Stimulated activated naive CD8-positive, alpha-beta T cell treated with anti-CD3 and anti-CD28 coated beads, Interleukin-15, Interleukin-2, amounts not matched to agents 100 ng/mL and 50 ng/mL, for 24 hours (primary cell): Measurements from ENCODE around the gene KDM8.
"Not testable (repeated sequence)": the region's sequence is repeated elsewhere in the genome, so short reads cannot be mapped to it uniquely, and the experiment has no call there.

ENCODE experiments used
- H3K27ac Mint-ChIP-seq: one replicate; pipeline ENCODE4 v1.8.0; 2021; ENCODE audit warnings: mild to moderate bottlenecking, mixed read lengths
- H3K27me3 Mint-ChIP-seq: one replicate; pipeline ENCODE4 v1.8.0; 2021; ENCODE audit warnings: mixed read lengths
- H3K36me3 Mint-ChIP-seq: one replicate; pipeline ENCODE4 v1.8.0; 2021; ENCODE audit warnings: low read depth, mixed read lengths
- H3K4me1 Mint-ChIP-seq: one replicate; pipeline ENCODE4 v1.8.0; 2021; ENCODE audit warnings: low read depth, mixed read lengths
- H3K4me3 Mint-ChIP-seq: one replicate; pipeline ENCODE4 v1.8.0; 2021; ENCODE audit warnings: mild to moderate bottlenecking, mixed read lengths
- H3K9me3 Mint-ChIP-seq: one replicate; pipeline ENCODE4 v1.8.0; 2021; ENCODE audit warnings: mixed read lengths

The KDM8 gene

DNA sequence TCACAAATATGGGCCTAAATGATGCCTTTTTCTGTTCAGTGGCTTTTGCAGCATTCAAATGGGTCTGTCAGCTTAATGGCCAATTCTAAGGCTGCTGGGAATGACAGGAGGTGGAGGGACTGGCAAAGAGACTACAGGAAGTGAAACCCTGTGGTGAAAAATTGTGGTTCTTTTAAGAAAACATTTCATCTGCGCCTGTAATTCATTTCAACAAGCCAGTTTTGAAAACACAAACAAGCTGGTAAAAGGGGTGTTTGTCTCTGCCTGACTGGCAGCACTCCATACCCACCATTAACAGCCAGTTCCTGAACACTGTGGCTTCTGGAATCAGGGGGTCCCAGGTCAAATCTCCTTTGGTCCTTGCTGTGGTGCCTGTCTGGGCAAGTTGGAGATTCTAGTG is 3.6 kb upstream of the KDM8 start:
- Mint-ChIP-seq H3K4me3 (peak overlapping the region; percentile 22), H3K27ac (peak overlapping the region; percentile 66), H3K36me3 (peaks cover 11% of the 10 kb centered on the region), H3K27me3 (no peaks in the 10 kb centered on the region), H3K9me3 (peaks cover 7% of the 10 kb centered on the region), H3K4me1 (peaks cover 94% of the 10 kb centered on the region)

DNA sequence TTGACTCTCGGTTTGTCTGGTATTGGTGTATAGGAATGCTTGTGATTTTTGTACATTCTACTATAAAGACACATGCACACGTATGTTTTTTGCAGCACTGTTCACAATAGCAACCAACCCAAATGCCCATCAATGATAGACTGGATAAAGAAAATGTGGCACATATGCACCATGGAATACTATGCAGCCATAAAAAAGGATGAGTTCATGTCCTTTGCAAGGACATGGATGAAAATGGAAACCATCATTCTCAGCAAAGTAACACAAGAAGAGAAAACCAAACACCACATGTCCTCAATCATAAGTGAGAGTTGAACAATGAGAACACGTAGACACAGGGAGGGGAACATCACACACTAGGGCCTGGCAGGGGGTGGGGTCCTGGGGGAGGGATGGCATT is 2.4 kb upstream of the KDM8 start:
- not testable (repeated sequence) for H3K4me3 Mint-ChIP-seq, H3K27ac Mint-ChIP-seq, H3K36me3 Mint-ChIP-seq, H3K9me3 Mint-ChIP-seq, H3K27me3 Mint-ChIP-seq
- peaks cover 88% of the 10 kb centered on the region for H3K4me1 Mint-ChIP-seq

DNA sequence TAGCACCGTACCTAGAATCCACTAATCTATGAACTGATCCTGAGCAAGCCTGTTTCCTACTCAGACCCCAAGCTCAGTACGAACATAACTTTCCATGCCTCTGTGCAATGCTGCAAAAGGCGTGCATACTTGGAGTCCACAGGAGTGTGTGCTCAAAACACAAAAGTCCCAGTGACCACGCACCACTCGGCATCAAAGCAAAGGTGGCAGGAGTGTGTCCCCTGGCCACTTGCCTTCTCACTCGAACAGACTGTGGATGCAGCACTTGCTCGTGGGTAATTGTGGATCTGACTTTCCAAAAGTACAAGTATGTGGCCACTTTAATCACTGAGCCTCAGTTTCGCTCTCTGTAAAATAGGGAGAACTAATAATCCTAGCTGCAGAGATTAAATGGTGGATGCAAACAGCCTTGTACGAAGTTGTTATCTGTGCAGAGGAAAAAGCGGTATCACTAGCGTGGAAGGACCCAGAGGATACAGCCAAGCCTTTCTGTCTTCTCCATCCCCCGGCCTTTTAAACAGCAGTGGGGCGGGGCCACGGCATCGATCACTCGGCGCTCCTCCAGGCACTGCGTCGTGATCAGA is 311 bp upstream of the KDM8 start:
- peak overlapping the region; percentile 98 for H3K4me3 Mint-ChIP-seq
- H3K4me1 Mint-ChIP-seq: peaks cover 75% of the 10 kb centered on the region
- peaks cover 4% of the 10 kb centered on the region for H3K36me3 Mint-ChIP-seq
- no peaks in the 10 kb centered on the region for H3K27me3 Mint-ChIP-seq
- H3K9me3 Mint-ChIP-seq: no peaks in the 10 kb centered on the region
- peak overlapping the region; percentile 100 for H3K27ac Mint-ChIP-seq

DNA sequence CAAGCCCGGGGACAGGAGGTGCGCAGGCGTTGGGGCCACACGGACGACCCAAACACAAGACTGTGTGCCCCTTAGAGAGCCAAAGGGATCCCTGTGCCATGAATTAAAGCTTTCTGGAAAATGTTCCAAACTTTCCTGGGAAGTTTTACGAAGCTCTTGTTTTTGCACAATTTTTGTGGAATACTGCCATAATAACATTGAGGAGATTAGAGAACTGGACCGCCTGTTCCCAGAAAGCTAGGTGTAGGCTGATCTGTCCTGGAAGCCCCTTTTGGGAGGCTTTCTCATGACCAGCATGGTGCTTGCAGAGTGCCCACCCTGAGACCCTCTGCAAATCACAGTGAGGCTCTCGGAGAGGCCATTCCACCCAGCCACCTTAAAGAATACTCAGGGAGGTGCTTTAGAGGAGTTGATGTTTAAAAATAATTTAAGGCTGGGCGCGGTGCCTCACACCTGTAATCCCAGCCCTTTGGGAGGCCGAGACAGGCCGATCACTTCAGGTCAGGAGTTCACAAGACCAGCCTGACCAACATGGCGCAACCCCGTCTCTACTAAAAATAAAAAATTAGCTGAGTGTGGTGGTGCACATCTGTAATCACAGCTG is 1.1 kb downstream of the KDM8 start:
- peak overlapping the region; percentile 98 for H3K4me3 Mint-ChIP-seq
- H3K27ac Mint-ChIP-seq: peak overlapping the region; percentile 100
- peaks cover 61% of the 10 kb centered on the region for H3K4me1 Mint-ChIP-seq
- peaks cover 4% of the 10 kb centered on the region for H3K36me3 Mint-ChIP-seq
- H3K27me3 Mint-ChIP-seq: no peaks in the 10 kb centered on the region
- H3K9me3 Mint-ChIP-seq: no peaks in the 10 kb centered on the region

DNA sequence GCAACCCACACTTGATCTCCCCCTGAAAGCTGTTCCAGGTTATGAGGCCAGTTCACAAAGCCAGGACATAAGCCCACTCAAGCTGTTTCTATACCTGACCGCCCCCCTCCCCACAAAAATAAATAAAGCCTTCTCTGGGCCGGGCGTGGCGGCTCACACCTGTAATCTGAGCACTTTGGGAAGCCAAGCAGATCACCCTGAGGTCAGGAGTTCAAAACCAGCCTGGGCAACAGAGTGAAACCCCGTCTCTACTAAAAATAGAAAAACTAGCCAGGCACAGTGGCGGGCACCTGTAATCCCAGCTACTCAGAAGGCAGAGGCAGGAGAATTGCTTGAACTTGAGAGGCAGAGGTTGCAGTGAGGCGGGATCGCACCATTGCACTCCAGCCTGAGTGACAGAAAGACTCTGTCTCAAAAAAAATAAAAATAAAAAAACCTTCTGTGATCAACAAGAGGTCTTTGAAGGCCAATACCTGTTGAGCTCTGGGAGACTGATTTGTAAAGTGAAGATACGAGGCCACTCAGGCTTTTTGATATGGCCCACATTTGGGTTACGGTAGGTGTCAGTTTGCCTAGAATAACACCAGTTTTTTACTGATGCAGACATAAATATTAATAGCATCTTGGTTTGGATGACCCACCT is 2.2 kb downstream of the KDM8 start:
- Mint-ChIP-seq H3K27ac (no peak overlapping the region), H3K4me3 (no peak overlapping the region), H3K27me3 (no peaks in the 10 kb centered on the region), H3K36me3 (peaks cover 4% of the 10 kb centered on the region), H3K9me3 (no peaks in the 10 kb centered on the region), H3K4me1 (peaks cover 50% of the 10 kb centered on the region)

DNA sequence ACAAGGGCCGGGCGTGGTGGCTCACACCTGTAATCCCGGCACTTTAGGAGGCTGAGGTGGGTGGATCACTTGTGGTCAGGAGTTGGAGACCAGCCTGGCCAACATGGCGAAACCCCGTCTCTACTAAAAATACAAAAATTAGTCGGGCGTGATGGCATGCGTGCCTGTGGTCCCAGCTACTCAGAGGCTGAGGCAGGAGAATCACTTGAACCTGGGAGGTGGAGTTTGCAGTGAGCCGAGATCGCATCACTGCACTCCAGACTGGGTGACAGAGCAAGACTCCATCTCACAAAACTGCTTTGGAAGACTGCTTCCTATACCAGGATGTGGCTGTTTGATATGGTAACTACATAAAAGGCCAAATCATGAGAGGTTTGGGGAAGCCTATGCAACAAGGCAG is 3.8 kb downstream of the KDM8 start:
- not testable (repeated sequence) for H3K27me3 Mint-ChIP-seq, H3K27ac Mint-ChIP-seq
- peaks cover 46% of the 10 kb centered on the region for H3K4me1 Mint-ChIP-seq

DNA sequence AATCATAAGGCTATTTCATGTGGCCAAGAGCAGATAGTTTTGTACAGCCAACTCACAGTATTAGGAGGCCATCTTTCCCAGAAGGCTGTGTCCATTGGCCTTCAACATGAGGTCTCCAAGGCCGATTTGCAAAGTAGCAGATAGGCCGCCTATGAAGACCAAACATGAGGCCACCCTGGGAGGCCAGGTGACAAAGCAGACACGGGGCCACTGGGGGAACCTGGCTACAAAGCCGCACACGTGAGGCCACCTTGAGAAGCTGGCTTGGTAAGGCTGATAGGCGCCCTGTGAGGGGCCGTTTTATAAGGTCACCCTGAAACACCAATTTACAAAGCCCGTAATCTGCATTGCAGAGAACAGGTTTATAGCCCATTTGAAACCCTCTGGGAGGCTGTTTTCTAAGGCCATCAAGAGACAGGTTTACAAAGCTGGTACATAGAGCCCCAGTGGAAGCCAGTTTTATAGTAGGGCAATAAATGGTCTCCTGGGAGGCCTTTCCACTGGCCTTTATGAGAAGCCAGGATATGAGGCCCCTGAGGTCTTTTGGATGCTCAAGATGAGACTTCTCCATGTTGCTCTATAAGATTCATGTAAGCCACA is 4.9 kb downstream of the KDM8 start:
- Mint-ChIP-seq H3K9me3 (no peaks in the 10 kb centered on the region), H3K36me3 (peaks cover 5% of the 10 kb centered on the region), H3K27me3 (no peaks in the 10 kb centered on the region), H3K4me1 (peaks cover 35% of the 10 kb centered on the region), H3K4me3 (no peak overlapping the region), H3K27ac (no peak overlapping the region)

More for the DNA sequence above, 3.8 kb downstream of the KDM8 start:
- not testable (repeated sequence) for H3K36me3 Mint-ChIP-seq, H3K4me3 Mint-ChIP-seq, H3K9me3 Mint-ChIP-seq

DNA sequence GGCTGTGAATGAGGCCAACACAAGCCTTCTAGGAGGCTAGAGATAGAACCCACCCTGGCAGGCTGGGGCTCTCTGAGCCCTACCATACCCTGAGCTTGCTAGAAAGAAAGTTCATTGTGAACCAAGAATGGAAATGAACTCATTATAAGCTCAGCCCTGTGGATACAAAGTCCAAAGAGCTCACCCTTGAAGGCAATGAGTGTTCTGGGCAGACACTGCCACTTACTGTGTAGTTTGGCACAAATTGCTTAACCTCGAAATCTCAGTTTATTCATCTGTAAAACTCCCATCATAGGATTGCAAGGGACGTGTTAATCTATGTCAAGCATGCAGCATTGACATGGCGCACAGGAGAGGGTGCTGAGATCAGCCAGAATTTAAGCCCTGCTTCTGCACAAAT is 5.5 kb downstream of the KDM8 start:
- Mint-ChIP-seq H3K4me3 (no peak overlapping the region), H3K36me3 (peaks cover 7% of the 10 kb centered on the region), H3K4me1 (peaks cover 29% of the 10 kb centered on the region), H3K9me3 (no peaks in the 10 kb centered on the region), H3K27ac (no peak overlapping the region), H3K27me3 (no peaks in the 10 kb centered on the region)

DNA sequence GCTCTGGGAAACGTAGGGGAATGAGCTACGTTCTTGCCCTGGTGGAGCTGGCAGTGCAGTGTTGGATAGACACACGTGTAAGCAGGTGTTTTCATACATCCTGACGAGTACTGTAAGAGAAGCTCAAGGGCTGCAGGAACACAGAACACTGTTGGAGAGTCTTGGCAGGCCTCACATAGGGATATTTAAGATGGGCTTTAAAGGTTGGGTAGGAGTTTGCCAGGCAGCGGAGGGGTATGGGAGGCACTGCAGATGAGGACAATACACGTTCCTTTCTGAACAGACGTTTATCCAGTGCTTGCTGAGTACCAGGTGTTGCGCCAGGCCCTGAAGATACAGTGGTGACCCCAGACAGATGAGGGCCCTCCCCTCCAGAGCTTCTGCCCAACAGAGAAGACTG is 6.3 kb downstream of the KDM8 start:
- Mint-ChIP-seq H3K4me3 (no peak overlapping the region), H3K27ac (no peak overlapping the region), H3K27me3 (no peaks in the 10 kb centered on the region), H3K4me1 (peaks cover 21% of the 10 kb centered on the region), H3K36me3 (peaks cover 11% of the 10 kb centered on the region), H3K9me3 (no peaks in the 10 kb centered on the region)

DNA sequence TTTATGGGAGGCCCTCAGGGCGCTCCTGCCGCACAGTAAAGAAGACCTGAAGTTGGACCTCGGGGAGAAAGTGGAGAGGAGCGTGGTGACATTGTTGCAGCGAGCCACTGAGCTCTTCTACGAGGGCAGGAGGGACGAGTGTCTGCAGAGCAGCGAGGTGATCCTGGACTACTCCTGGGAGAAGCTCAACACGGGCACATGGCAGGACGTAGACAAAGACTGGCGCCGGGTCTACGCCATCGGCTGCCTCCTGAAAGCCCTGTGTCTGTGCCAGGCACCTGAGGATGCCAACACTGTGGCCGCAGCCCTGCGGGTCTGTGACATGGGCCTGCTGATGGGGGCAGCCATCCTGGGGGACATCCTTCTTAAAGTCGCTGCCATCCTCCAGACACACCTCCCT is 6.8 kb downstream of the KDM8 start:
- H3K4me3 Mint-ChIP-seq: no peak overlapping the region
- H3K27ac Mint-ChIP-seq: no peak overlapping the region
- H3K36me3 Mint-ChIP-seq: peaks cover 15% of the 10 kb centered on the region
- H3K27me3 Mint-ChIP-seq: no peaks in the 10 kb centered on the region
- H3K4me1 Mint-ChIP-seq: peaks cover 17% of the 10 kb centered on the region
- H3K9me3 Mint-ChIP-seq: no peaks in the 10 kb centered on the region

DNA sequence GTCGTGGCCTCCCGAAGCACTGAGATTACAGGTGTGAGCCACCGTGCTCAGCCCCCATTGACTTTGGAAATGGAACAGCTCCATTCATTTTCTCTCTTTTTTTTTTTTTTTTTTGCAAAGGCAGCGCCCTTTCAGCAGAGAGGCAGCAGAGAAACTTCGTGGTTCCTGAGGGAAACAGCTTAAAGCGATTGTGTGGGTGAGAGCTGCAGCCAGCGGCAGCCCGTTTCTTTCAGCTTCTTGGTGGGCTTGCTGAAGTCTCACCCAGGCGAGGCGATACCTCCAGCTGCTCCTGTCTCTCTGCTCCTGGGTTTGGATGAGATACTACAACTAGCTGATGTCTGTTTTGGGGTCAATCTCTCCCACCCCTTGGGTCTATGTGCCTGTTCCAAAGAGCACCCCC is 7.7 kb downstream of the KDM8 start:
- Mint-ChIP-seq H3K27me3 (no peaks in the 10 kb centered on the region), H3K9me3 (no peaks in the 10 kb centered on the region), H3K4me1 (peaks cover 14% of the 10 kb centered on the region), H3K27ac (peak overlapping the region; percentile 52), H3K36me3 (peaks cover 15% of the 10 kb centered on the region), H3K4me3 (no peak overlapping the region)

DNA sequence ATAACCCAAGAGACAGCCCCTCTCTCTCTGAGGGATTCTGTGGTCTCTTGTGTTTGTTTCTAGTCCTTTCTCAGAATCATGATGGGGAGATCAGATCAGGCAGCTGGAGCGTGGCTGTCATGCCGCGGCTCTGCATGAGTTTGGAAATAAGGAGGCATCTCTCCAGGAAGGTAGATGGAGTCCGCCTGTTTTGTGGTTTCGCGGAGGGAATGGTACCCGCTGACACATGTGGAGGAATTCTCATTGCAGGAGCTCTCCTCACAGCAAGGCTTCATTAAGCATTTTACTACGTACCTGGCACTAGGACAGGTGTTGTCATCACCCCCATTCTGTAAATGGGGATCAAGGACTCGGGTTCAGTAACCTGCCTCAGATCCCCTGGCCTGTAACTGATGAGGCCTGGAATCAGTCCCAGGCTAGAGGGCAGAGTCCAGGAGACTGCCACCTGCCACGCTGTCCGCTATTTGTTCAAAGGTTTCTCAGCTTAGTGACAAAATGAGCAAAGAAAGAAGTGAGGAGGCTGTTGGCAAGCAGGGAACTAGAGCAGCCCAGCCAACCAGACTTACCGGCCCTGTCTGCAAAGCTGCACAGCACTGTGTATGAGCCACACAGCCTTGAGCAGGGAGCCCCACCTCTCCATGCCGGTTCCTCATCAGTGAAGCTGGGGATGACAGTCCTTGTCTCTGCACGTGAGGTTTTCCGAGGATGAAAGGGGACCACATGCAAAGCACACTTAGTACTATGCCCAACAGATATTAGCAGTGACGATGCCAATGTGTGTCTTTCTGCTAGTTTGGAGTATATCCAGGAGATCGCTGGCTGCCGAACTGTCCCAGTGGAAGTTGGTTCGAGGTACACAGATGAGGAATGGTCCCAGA is 11.0 kb downstream of the KDM8 start:
- Mint-ChIP-seq H3K27me3 (no peaks in the 10 kb centered on the region), H3K27ac (no peak overlapping the region), H3K9me3 (no peaks in the 10 kb centered on the region), H3K36me3 (peaks cover 15% of the 10 kb centered on the region), H3K4me1 (peaks cover 9% of the 10 kb centered on the region), H3K4me3 (no peak overlapping the region)

DNA sequence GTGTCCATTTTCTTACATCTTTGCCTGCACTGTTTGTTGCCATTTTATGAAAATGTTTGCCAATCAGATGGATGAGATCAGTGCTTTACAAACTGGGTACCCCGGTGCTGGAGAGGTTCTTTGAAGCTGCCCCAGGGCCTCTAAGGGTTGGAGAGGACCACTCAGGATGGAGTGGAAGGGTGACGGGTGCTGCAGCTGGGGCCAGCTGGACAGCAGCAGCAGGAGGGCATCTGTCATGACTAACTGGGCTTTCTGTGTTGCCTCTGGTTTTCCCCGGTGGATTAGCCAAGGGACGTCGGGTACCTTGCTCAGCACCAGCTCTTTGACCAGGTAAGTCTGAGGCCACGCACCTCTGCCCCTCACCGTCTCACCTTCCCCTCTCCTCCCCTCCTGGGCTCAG is 12.3 kb downstream of the KDM8 start:
- Mint-ChIP-seq H3K9me3 (no peaks in the 10 kb centered on the region), H3K36me3 (peaks cover 15% of the 10 kb centered on the region), H3K27me3 (no peaks in the 10 kb centered on the region), H3K27ac (no peak overlapping the region), H3K4me3 (no peak overlapping the region), H3K4me1 (peaks cover 8% of the 10 kb centered on the region)

DNA sequence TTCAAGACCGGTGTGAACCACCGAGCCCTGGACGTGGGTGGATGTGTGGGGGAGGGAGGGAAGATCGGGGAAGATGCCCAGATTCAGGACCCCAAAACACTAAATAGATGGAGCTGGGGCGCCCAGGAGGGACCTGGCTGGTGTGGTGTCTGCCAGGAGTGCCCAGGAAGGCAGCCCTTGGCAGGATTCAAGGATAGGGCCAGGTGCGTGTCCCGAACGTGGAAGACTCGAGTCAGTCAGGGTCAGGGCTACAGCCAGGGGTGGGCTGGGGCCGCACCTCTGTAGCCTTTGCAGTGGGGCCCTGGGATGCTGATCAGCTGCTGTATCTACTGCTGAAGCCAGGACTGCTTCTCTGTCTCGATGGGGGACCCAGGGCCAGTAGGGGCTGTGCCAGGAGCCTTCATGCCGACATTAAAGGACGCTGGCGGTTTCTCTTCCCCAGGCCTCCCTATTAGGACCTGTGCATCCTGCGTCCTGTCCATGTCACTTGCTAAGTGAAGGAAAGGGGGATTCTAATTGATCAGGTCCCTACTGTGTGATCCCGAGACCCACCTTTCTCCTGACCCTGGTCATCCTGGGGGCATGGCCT is 13.1 kb downstream of the KDM8 start:
- Mint-ChIP-seq H3K36me3 (peaks cover 15% of the 10 kb centered on the region), H3K4me1 (peaks cover under 1% of the 10 kb centered on the region), H3K27ac (peak overlapping the region; percentile 45), H3K4me3 (no peak overlapping the region), H3K9me3 (no peaks in the 10 kb centered on the region), H3K27me3 (no peaks in the 10 kb centered on the region)
